Lung (tissue), 12 donors: ENCODE data around the gene MPZL1. TPM values are rescaled to one million over a fixed set of nuclear protein-coding genes. Genes with fewer than 3 reads are reported as not detected.
A peak's percentile ranks its signal among the peaks of the same experiment; 100 is the strongest.

Experiments
- ATAC-seq: fragments of 200-7000 bp; cut with Tn5 transposase; one replicate; pipeline ENCODE4 v1.9.1; 2020; ENCODE audit warnings: moderate number of reproducible peaks; ENCODE audit not compliant: insufficient read depth, low FRiP score
- DNase-seq, 3 donors: peaks; one replicate each; pipeline ENCODE4 v3.0.0-alpha.2; 2013 to 2017
- H3K27ac ChIP-seq, 2 donors: one replicate each; pipeline ENCODE4 v1.5.1; 2013; ENCODE audit warnings: mild to moderate bottlenecking in 2 of 2, moderate library complexity in 2 of 2, control low read depth in 1 of 2, inconsistent platforms in 1 of 2, low read depth in 1 of 2, low read length in 1 of 2
- H3K27me3 ChIP-seq, 3 donors: one replicate each; pipeline ENCODE4 v1.5.1; 2013; ENCODE audit warnings: low read length in 2 of 3; ENCODE audit not compliant: control insufficient read depth in 3 of 3, insufficient read depth in 3 of 3
- H3K36me3 ChIP-seq, 4 donors: one replicate each; pipeline ENCODE4 v1.5.1; 2013; ENCODE audit warnings: low read length in 4 of 4, mild to moderate bottlenecking in 1 of 4, moderate library complexity in 1 of 4; ENCODE audit not compliant: control insufficient read depth in 4 of 4, insufficient read depth in 4 of 4
- H3K4me1 ChIP-seq, 5 donors: one replicate each; pipeline ENCODE4 v1.5.1; 2013; ENCODE audit warnings: low read length in 5 of 5, mild to moderate bottlenecking in 2 of 5, moderate library complexity in 1 of 5; ENCODE audit not compliant: control insufficient read depth in 5 of 5, insufficient read depth in 5 of 5
- H3K4me3 ChIP-seq: one replicate; pipeline ENCODE4 v1.5.1; 2013; ENCODE audit warnings: mild to moderate bottlenecking, control low read depth, moderate library complexity
- H3K9ac ChIP-seq, 2 donors: one replicate each; pipeline ENCODE4 v1.5.1; 2013; ENCODE audit warnings: low read length in 2 of 2, control low read depth in 1 of 2; ENCODE audit not compliant: insufficient read depth in 1 of 2
- H3K9me3 ChIP-seq, 4 donors: one replicate each; pipeline ENCODE4 v1.5.1; 2013; ENCODE audit warnings: low read length in 3 of 4, mild to moderate bottlenecking in 1 of 4, moderate library complexity in 1 of 4; ENCODE audit not compliant: control insufficient read depth in 4 of 4, insufficient read depth in 3 of 4
- CTCF ChIP-seq: IDR thresholded peaks from 2 replicates; pipeline ENCODE4 v1.5.1; 2012; ENCODE audit warnings: mild to moderate bottlenecking; ENCODE audit errors: control extremely low read depth, extremely low read depth
- WGBS, 2 donors: extraction: QIAGEN DNeasy Blood & Tissue Kit; methylation state at CpG; one replicate each; pipeline ENCODE4 v1.1.7; 2013; 5-methylcytosine and 5-hydroxymethylcytosine counted together
- polyA plus RNA-seq, 2 donors: library from polyadenylated mRNA; stranded (reverse); fragments of 200-250 nt; gene quantifications; one replicate each; pipeline ENCODE4 v1.2.1, GENCODE V29; 2013
- total RNA-seq, 2 donors: library from RNA; depleted of rRNA in 1 of 2; stranded (reverse); fragments of >200 nt in 1 of 2; gene quantifications; one replicate each; pipeline ENCODE4 v1.2.1, GENCODE V29; 2014 to 2021
- donor health status: control.
- donor health status: control.
- donor health status: Bipolar disorder and iron deficiency.
- donor health status: healthy.
- donor health status: DM: yes; HTN: yes; CAD: no.

Gene MPZL1
- total and polyA plus RNA-seq, 4 donors: 25.3 to 116 (median 77.0) TPM

GRCh38 chr1:167704715-167705114 lies 17.1 kb upstream of the MPZL1 start:
- no peak for TF ChIP-seq CTCF
- ATAC-seq (no peak), DNase-seq (peak in 2 of 3 donors; percentile 24 to 54)
- Histone ChIP-seq H3K9me3 (no peaks in the 10 kb centered on the region), H3K9ac (no peak overlapping the region), H3K4me3 (no peak overlapping the region), H3K36me3 (peaks cover 0 to 8% (median 0%) of the 10 kb centered on the region in 4 donors), H3K27me3 (no peaks in the 10 kb centered on the region), H3K27ac (no peak overlapping the region), H3K4me1 (no peaks in the 10 kb centered on the region)
- whole genome bisulfite sequencing, 2 donors: 64 to 77% methylated on average over 2 of the region's 2 CpGs

- Histone ChIP-seq H3K4me1 (no peaks in the 10 kb centered on the region), H3K4me3 (no peak overlapping the region), H3K9me3 (no peaks in the 10 kb centered on the region), H3K27ac (no peak overlapping the region), H3K36me3 (peaks cover 0 to 8% (median 0%) of the 10 kb centered on the region in 4 donors), H3K27me3 (no peaks in the 10 kb centered on the region), H3K9ac (no peak overlapping the region)
- TF ChIP-seq CTCF: no peak
- DNase-seq: no peak
- WGBS, 2 donors: 63 to 76% methylated on average over 6 of the region's 6 CpGs
- ATAC-seq: no peak
Measured at GRCh38 chr1:167705250-167705649, 16.5 kb upstream of the MPZL1 start.

GRCh38 chr1:167706363-167706762 lies 15.4 kb upstream of the MPZL1 start:
- H3K36me3 ChIP-seq: peaks cover 0 to 5% (median 0%) of the 10 kb centered on the region in 4 donors
- no peak for ATAC-seq
- no peak overlapping the region for H3K4me3 ChIP-seq
- no peaks in the 10 kb centered on the region for H3K27me3 ChIP-seq
- H3K27ac ChIP-seq: no peak overlapping the region
- DNase-seq: no peak
- no peak for TF ChIP-seq CTCF
- no peaks in the 10 kb centered on the region for H3K4me1 ChIP-seq
- no peaks in the 10 kb centered on the region for H3K9me3 ChIP-seq
- no peak overlapping the region for H3K9ac ChIP-seq
- 86 to 92% methylated on average over 2 of the region's 2 CpGs for WGBS, 2 donors
